H9 (cell line): ENCODE measurements around the gene PHC3. TPM values are rescaled to one million over a fixed set of nuclear protein-coding genes. Genes with fewer than 3 reads are reported as not detected.

Source experiments
- DNase-seq: peaks from one replicate; pipeline ENCODE4 v3.0.0-alpha.2; 2017
- H2AFZ ChIP-seq: one replicate; pipeline ENCODE4 v1.6.1; 2013; ENCODE audit warnings: mild to moderate bottlenecking, low read length, control low read depth, moderate library complexity
- H2AK5ac ChIP-seq: 2 replicates; pipeline ENCODE4 v1.6.1; 2013; ENCODE audit warnings: low read length, control low read depth, mixed read lengths; ENCODE audit not compliant: insufficient read length
- H2BK120ac ChIP-seq: one replicate; pipeline ENCODE4 v1.6.1; 2013; ENCODE audit warnings: low read depth, mild to moderate bottlenecking, low read length, control low read depth, inconsistent platforms; ENCODE audit not compliant: poor library complexity, severe bottlenecking
- H2BK12ac ChIP-seq: 2 replicates; pipeline ENCODE4 v1.6.1; 2013; ENCODE audit warnings: low read length, control low read depth, mixed read lengths, low read depth; ENCODE audit not compliant: insufficient read length
- H2BK15ac ChIP-seq: 2 replicates; pipeline ENCODE4 v1.6.1; 2013; ENCODE audit warnings: low read depth, low read length, control low read depth
- H2BK20ac ChIP-seq: one replicate; pipeline ENCODE4 v1.6.1; 2013; ENCODE audit warnings: low read depth, mild to moderate bottlenecking, low read length, control low read depth, inconsistent platforms; ENCODE audit not compliant: poor library complexity, severe bottlenecking
- H2BK5ac ChIP-seq: 2 replicates; pipeline ENCODE4 v1.6.1; 2013; ENCODE audit warnings: low read length, control low read depth, mixed read lengths; ENCODE audit not compliant: insufficient read length
- H3K14ac ChIP-seq: 2 replicates; pipeline ENCODE4 v1.6.1; 2013; ENCODE audit warnings: low read length, control low read depth; ENCODE audit not compliant: insufficient read depth
- H3K18ac ChIP-seq: 2 replicates; pipeline ENCODE4 v1.6.1; 2013; ENCODE audit warnings: low read depth, mild to moderate bottlenecking, mixed read lengths, low read length, control low read depth; ENCODE audit not compliant: insufficient read length
- H3K23ac ChIP-seq: 2 replicates; pipeline ENCODE4 v1.6.1; 2013; ENCODE audit warnings: low read length, control low read depth, mixed read lengths, low read depth; ENCODE audit not compliant: insufficient read length
- H3K23me2 ChIP-seq: 2 replicates; pipeline ENCODE4 v1.6.1; 2013; ENCODE audit warnings: low read depth, mild to moderate bottlenecking, mixed read lengths, low read length, control low read depth; ENCODE audit not compliant: insufficient read length, poor library complexity, severe bottlenecking
- H3K27ac ChIP-seq: 2 replicates; pipeline ENCODE4 v1.5.1; 2013; ENCODE audit warnings: low read length, control low read depth, mixed read lengths, low read depth; ENCODE audit not compliant: insufficient read length
- H3K27me3 ChIP-seq: 2 replicates; pipeline ENCODE4 v1.6.1; 2013; ENCODE audit warnings: low read length, control low read depth, inconsistent platforms; ENCODE audit not compliant: insufficient read depth
- H3K4ac ChIP-seq: 2 replicates; pipeline ENCODE4 v1.6.1; 2013; ENCODE audit warnings: low read depth, mild to moderate bottlenecking, control low read depth, inconsistent platforms, low read length, moderate library complexity
- H3K4me1 ChIP-seq: 2 replicates; pipeline ENCODE4 v1.6.1; 2013; ENCODE audit warnings: low read length, control low read depth, inconsistent platforms; ENCODE audit not compliant: insufficient read depth
- H3K4me2 ChIP-seq: 2 replicates; pipeline ENCODE4 v1.6.1; 2013; ENCODE audit warnings: low read length, control low read depth, mixed read lengths; ENCODE audit not compliant: insufficient read length, insufficient read depth
- H3K56ac ChIP-seq: 2 replicates; pipeline ENCODE4 v1.6.1; 2013; ENCODE audit warnings: low read depth, mild to moderate bottlenecking, mixed read lengths, low read length, control low read depth; ENCODE audit not compliant: insufficient read length
- H3K79me1 ChIP-seq: 2 replicates; pipeline ENCODE4 v1.6.1; 2013; ENCODE audit warnings: low read depth, mild to moderate bottlenecking, moderate library complexity, low read length, control low read depth, inconsistent platforms; ENCODE audit not compliant: insufficient read depth, poor library complexity, severe bottlenecking
- H3K79me2 ChIP-seq: 2 replicates; pipeline ENCODE4 v1.6.1; 2013; ENCODE audit warnings: low read length, control low read depth, inconsistent platforms; ENCODE audit not compliant: insufficient read depth
- H3K9ac ChIP-seq: 2 replicates; pipeline ENCODE4 v1.6.1; 2013; ENCODE audit warnings: low read length, control low read depth, mixed read lengths; ENCODE audit not compliant: insufficient read length; ENCODE audit errors: extremely low read depth
- H3K9me3 ChIP-seq: one replicate; pipeline ENCODE4 v1.6.1; 2013; ENCODE audit warnings: low read depth, low read length, inconsistent platforms; ENCODE audit not compliant: control insufficient read depth
- H3T11ph ChIP-seq: one replicate; pipeline ENCODE4 v1.6.1; 2013; ENCODE audit warnings: mild to moderate bottlenecking, low read length, control low read depth, inconsistent platforms
- H4K20me1 ChIP-seq: one replicate; pipeline ENCODE4 v1.6.1; 2013; ENCODE audit not compliant: control insufficient read depth, insufficient read length, insufficient read depth
- H4K5ac ChIP-seq: 2 replicates; pipeline ENCODE4 v1.6.1; 2013; ENCODE audit warnings: low read depth, mild to moderate bottlenecking, mixed read lengths, low read length, control low read depth; ENCODE audit not compliant: insufficient read length
- H4K8ac ChIP-seq: replicated peaks from 2 replicates; pipeline ENCODE4 v1.6.1; 2013; ENCODE audit warnings: low read length, control low read depth, mixed read lengths, low read depth; ENCODE audit not compliant: insufficient read length
- H4K91ac ChIP-seq: 2 replicates; pipeline ENCODE4 v1.6.1; 2013; ENCODE audit warnings: low read depth, mild to moderate bottlenecking, moderate library complexity, mixed read lengths, low read length, control low read depth; ENCODE audit not compliant: insufficient read length
- H3K27ac Mint-ChIP-seq, 3 experiments: 2 replicates in 2 of 3; 3 replicates in 1 of 3; pipeline ENCODE4 v1.8.0; 2020 to 2021; ENCODE audit warnings: mixed read lengths in 3 of 3, mild to moderate bottlenecking in 1 of 3, moderate library complexity in 1 of 3
- H3K27me3 Mint-ChIP-seq: 2 replicates; pipeline ENCODE4 v1.8.0; 2021; ENCODE audit warnings: low read depth, mild to moderate bottlenecking, moderate library complexity, mixed read lengths
- H3K36me3 Mint-ChIP-seq, 3 experiments: 2 replicates in 2 of 3; 3 replicates in 1 of 3; pipeline ENCODE4 v1.8.0; 2020 to 2021; ENCODE audit warnings: low read depth in 3 of 3, mixed read lengths in 3 of 3; ENCODE audit not compliant: insufficient read depth in 1 of 3
- H3K4me1 Mint-ChIP-seq, 2 experiments: 2 replicates each; pipeline ENCODE4 v1.8.0; 2020; ENCODE audit warnings: mixed read lengths in 2 of 2
- H3K4me3 Mint-ChIP-seq, 2 experiments: 2 replicates in 1 of 2; 3 replicates in 1 of 2; pipeline ENCODE4 v1.8.0; 2020 to 2021; ENCODE audit warnings: mild to moderate bottlenecking in 2 of 2, mixed read lengths in 2 of 2, moderate library complexity in 1 of 2
- H3K9me3 Mint-ChIP-seq, 2 experiments: 2 replicates in 1 of 2; 3 replicates in 1 of 2; pipeline ENCODE4 v1.8.0; 2020; ENCODE audit warnings: mild to moderate bottlenecking in 2 of 2, mixed read lengths in 2 of 2, moderate library complexity in 1 of 2
- CTCF ChIP-seq: fragments of 200-600 bp; sonication (generic); conservative IDR thresholded peaks from 3 replicates; pipeline ENCODE4 v1.8.0; 2021; ENCODE audit warnings: antibody characterized with exemption, mild to moderate bottlenecking
- WGBS: extraction: QIAGEN DNeasy Blood & Tissue Kit; methylation state at CpG from one replicate; pipeline ENCODE4 v1.1.7; 2013; ENCODE audit warnings: missing lambda C conversion rate, low lambda C conversion rate, mixed read lengths; ENCODE audit not compliant: insufficient read length; ENCODE audit errors: extremely low coverage; 5-methylcytosine and 5-hydroxymethylcytosine counted together
- total RNA-seq: library from RNA; stranded (reverse); gene quantifications from 2 replicates; pipeline ENCODE4 v1.2.1, GENCODE V29; 2021

Gene PHC3
- total RNA-seq, 1 experiment from 2014 or later, result 26.4 TPM

GRCh38 chr3:170085396-170085795 is 96.1 kb downstream of the PHC3 start:
- Histone ChIP-seq H2BK15ac (no peak overlapping the region), H3K4me1 (no peaks in the 10 kb centered on the region)
- peak overlapping the region in 1 of 3 experiments; percentile 81; a peak in 3 of 7 replicates for H3K27ac Mint-ChIP-seq

More at GRCh38 chr3:170085396-170085795, 96.1 kb downstream of the PHC3 start:
- Histone ChIP-seq H2BK20ac (no peak overlapping the region), H3K4me2 (no peak overlapping the region), H3K14ac (no peak overlapping the region), H2BK5ac (no peak overlapping the region), H2AFZ (no peak overlapping the region), H2AK5ac (no peak overlapping the region), H4K8ac (no peak overlapping the region), H3K18ac (no peak overlapping the region), H3K9ac (no peak overlapping the region), H3K23me2 (no peaks in the 10 kb centered on the region), H4K20me1 (no peaks in the 10 kb centered on the region), H4K5ac (no peak overlapping the region), H3K23ac (no peak overlapping the region), H3K79me1 (no peaks in the 10 kb centered on the region), H2BK12ac (no peak overlapping the region), H3K9me3 (no peaks in the 10 kb centered on the region), H3T11ph (no peak overlapping the region), H3K27ac (no peak overlapping the region), H4K91ac (no peak overlapping the region), H3K27me3 (no peaks in the 10 kb centered on the region), H3K56ac (no peak overlapping the region), H2BK120ac (no peak overlapping the region), H3K79me2 (no peaks in the 10 kb centered on the region), H3K4ac (no peak overlapping the region)
- DNase-seq, result no peak
- Mint-ChIP-seq H3K4me1 (peaks cover 0 to 4% of the 10 kb centered on the region in 2 experiments; a peak in 2 of 4 replicates), H3K36me3 (peaks cover 3 to 26% (median 20%) of the 10 kb centered on the region in 3 experiments; a peak in 5 of 7 replicates), H3K9me3 (no peaks in the 10 kb centered on the region), H3K27me3 (no peaks in the 10 kb centered on the region), H3K4me3 (no peak overlapping the region)
- no CpG with 5 or more reads among the region's 6 CpGs for WGBS
- no peak for TF ChIP-seq CTCF
